Activated CD4-positive, CD25-positive, alpha-beta regulatory T cell (primary cell): Measurements from ENCODE around the gene RRAD.
A peak's percentile ranks its signal among the peaks of the same experiment; 100 is the strongest.
"Not testable (repeated sequence)": the region's sequence is repeated elsewhere in the genome, so short reads cannot be mapped to it uniquely, and the experiment has no call there.

Experiments used
- DNase-seq, 4 experiments: peaks; one replicate each; lab custom pipeline; 2025; lab: John Stamatoyannopoulos, UW

The RRAD gene

DNA sequence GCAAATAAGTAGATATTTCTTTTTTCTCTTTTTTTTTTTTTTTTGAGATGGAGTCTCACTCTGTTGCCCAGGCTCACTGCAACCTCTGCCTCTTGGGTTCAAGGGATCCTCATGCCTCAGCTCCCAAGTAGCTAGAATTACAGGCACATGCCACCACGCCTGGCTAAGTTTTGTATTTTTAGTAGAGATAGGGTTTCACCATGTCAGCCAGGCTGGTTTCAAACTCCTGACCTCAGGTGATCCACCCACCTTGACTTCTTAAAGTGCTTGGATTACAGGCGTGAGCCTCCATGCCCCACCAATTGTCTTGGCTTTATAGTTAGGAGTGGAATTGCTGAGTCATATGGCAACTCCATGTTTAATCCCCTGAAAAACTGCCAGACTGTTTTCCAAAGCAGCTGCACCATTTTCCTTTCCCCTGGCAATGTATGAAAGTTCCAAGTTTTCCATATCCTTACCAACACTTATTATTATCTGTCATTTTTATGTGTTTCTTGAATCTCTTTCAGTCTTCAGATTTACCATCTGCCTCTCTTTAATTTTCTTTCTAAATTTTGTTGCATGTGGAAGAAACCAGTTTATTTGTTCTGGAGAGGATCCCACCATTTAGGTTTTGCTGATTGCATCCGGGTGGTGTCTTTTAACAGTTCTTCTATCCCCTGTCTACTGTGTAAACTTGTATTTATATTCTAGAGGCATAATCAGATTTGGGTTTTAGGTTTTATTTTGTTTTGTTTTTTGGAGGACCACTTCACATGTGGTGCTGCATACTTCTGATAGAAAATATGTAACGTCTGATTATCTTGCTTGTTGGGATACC is 25.8 kb upstream of the RRAD start:
- no peak for DNase-seq

DNA sequence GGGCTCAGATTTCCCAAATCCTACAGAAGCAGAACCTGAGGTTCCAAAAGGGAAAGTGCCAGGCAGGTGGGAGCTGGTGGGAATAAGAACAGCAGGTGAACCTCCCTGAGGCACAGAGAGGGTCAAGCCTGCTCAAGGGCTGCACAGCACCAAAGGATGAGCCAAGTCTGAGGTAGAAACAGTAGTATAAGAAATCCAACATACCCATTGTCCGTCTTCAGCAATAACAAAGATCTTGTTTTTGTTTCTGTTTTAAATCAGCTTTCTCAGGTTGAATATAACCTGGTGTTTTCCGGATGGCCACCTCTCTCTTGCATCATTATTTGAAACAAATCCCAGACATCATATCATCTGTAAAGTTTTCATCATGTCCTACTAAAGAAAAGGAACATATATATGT is 25.1 kb upstream of the RRAD start:
- no peak for DNase-seq

DNA sequence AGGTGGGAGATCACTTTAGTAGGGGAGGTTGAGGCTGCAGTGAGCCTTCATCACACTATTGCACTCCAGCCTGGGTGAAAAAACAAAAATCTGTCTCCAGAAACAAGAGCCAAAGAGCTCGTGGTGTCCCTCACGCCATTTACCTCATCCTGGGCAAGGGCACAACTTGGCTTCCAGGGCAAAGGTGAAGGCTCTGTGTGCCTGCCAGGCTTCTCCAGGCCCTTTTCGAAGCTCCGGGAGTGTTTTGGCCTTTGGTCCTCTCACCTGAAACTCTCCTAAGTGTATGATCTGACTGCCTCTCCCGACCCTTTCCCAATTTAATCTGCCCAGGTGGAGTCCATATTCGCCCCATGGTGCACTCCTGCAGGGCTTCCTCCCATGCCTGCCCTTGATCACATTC is 24.1 kb upstream of the RRAD start:
- no peak for DNase-seq

DNA sequence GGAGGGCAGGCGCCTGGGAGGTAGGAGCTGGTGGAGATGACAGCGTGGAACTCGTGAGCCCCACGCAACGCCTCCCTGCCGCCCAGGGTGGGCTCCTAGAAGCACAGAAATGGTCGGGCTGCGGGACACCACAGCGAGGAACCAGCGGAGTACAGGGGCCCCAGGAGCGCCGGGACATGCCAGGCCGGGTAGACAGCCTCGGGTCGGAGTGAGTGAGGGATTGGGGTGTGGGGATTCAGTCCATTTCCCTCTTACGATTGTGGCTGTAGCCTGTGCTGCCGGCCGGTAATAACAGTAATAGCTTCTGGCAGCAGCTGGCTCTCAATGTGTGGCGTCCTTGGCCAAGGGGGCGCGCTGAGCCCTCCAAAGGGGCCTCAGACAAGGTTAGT is 23.5 kb upstream of the RRAD start:
- no peak for DNase-seq

DNA sequence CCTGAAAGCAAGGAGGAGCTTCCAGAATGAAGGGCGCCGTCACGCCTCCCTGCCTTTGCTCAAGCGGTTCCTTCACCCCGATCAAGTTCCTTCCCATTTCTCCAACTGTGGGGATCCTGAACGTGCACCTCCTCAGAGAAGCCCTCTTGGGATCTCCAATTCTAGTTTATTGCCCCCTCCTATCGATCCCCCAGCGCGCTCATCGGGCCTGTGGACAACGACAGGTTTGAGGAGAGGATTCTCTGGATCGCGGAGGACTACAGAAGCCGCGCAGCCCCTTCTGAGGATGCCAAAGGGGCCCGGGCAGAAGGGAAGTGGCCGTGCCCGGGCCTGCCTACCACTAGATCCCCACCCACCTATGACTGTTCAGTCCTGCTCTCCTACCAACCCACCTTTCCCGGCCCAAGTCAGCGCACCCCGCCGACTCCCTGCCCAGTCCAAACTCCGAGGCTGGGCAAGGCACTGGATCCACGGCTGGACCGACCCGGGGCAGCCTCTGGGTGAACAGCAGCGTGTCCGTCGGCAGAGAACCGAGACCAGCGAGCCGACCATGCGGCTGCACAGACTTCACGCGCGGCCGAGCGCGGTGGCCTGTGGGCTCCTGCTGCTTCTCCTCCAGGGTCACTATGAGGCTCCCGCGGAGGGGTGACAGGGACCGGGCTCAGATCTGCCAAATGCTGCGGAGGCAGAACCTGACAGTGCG is 22.9 kb upstream of the RRAD start:
- no peak for DNase-seq

DNA sequence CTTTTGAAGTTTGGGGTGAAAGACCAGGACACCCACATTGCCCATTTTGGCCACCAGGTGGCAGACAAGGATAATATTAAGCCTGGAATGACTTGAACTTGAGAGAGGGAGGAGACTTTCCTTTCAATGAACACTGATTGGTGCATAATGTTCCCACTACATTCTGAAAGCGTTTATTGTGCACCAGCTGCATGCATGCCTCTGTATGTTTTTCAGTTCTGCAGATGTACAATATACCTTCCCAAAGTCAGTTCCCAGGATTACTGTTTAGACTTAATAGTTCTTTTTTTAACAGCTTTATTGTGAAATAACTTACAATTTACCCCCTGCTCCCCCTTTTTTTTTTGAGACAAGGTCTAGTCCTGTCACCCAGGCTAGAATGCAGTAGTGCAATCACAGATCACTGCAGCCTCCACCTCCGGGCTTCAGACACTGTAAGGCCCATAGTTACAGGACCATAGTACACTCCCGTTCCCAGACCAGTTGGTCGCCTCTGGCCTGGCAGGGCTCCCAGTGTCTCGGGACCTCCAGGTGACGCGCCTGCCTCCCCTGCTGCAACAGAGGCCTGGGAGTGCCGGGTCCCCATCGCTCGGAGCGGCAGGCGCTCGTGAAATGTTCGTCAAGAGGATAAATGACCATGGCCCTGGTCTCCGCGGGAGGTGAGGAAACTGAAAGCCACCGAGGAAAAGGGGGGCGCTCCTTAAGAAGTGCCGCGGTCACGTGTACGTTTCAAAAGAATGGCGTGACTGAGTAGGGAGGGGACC is 22.1 kb upstream of the RRAD start:
- DNase-seq, result peak; percentile 56 to 82 (median 70)

DNA sequence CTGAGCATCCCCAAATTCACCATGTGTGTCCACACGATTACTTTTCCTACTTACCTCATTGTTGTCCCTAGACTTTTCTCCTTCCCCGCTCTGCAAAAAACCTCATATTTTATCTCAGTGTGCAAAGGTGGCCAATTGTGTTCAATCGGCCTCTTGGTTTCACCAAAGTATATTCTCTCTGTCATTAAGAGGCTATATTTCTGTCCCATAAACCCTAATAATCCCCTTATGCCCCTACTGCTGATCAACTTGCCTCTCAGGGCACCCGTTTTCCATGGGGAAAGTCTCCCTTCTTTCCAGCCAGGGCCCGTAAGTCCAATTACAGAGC is 21.6 kb upstream of the RRAD start:
- DNase-seq, result no peak

DNA sequence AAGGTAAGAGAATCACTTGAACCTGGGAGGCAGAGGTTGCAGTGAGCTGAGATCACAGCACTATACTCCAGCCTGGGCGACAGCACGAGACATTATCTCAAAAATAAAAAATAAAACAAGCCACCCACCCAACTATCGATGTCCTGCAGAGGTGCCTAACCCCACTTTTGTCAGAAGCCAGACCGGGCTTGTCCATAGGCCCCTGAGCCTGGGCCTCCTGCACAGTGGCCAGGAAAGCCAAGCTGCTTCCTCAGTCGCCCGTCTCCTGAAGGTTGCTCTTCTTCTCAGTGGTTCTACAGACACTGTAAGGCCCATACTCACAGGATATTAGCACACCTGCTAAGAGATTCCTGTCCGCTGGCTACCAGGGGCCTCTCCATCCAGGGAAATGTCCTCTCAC is 21.2 kb upstream of the RRAD start:
- no peak for DNase-seq

DNA sequence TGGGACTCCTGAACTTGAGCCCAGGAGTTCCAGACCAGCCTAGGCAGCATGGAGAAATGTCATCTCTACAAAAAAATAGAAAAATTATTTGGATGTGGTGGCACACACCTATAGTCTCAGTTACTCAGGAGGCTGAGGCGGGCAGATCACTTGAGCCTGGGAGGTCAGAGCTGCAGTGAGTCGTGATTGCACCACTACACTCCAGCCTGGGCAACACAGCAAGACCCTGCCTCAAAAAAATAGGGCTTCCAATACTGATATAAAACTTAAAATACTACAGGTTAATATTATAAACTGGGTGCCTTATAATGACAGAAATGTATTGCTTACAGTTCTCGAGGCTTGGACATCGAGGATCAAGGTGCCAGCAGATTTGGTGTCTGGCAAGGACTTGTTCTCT is 20.6 kb upstream of the RRAD start:
- DNase-seq, result no peak

DNA sequence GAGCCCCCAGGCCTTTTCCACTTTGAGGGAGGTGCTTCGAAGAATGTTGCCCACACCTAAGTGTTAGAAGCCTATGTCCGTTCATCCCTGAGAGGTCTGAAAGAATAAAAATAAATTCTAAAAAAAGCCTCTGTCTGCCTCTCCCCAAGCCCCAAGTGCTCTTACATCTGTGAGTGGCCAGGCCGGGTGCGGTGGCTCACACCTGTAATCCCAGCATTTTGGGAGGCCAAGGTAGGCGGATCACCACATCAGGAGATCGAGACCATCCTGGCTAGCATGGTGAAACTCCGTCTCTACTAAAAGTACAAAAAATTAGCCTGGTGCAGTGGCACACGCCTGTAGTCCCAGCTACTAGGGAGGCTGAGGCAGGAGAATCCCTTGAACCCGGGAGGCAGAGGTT is 19.6 kb upstream of the RRAD start:
- DNase-seq, result not testable (repeated sequence)

DNA sequence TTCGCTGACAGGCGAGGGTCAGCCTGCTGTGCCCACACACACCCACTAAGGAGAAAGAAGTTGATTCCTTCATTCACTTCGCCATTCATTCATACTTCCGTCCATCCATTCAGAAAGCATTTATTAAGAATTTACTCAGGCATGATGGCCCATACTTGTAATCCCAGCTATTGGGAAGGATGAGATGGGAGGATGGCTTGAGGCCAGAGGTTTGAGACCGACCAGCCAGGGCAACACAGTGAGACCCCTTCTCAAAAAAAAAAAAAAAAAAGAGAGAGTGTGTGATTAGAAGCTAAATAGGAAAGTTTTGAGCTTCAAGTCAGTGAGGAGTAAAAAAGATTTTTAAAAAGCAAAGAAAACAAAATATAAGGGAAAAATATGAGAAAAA is 18.7 kb upstream of the RRAD start:
- no peak for DNase-seq

DNA sequence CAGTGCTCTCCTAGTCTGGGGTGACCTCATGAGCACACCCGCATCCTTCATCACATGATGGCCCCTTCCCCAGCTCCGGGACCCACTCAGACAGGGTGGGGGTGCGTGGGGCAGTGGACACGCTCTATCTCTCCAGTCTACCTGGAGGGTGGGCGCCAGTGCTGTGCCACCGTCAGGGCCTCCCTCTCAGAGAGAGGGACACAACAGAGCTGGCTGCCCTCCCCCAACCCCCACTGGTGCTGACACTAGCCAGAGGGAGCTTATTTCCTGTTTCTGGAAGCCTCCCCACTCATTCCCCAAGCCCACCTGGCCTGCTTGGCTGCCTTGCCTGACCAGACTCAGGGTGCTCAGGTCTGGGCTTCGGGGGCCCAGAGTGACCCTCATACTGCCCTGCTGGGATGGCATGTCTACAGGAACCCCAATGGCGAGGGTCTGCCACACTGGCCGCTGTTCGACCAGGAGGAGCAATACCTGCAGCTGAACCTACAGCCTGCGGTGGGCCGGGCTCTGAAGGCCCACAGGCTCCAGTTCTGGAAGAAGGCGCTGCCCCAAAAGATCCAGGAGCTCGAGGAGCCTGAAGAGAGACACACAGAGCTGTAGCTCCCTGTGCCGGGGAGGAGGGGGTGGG is 18.2 kb upstream of the RRAD start:
- DNase-seq, result no peak

DNA sequence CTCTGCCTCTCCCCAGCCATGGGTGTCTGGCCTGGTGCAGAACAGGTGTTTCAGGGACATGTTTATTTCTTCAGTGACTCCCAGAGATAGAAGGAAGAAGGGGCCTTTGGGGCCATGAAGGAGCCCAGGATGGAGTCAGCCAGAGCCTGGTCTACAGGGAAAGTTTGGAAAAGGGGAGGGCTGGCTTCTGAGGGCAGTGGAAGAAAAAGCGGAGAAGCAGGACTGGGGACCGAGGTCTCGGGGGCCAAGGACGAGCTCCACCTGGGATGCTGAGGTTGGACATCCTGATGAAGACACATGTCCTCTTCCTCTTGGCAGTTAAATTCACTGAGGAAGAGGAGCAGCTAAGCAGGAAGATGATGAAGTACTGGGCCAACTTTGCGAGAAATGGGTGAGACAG is 17.6 kb upstream of the RRAD start:
- no peak for DNase-seq

DNA sequence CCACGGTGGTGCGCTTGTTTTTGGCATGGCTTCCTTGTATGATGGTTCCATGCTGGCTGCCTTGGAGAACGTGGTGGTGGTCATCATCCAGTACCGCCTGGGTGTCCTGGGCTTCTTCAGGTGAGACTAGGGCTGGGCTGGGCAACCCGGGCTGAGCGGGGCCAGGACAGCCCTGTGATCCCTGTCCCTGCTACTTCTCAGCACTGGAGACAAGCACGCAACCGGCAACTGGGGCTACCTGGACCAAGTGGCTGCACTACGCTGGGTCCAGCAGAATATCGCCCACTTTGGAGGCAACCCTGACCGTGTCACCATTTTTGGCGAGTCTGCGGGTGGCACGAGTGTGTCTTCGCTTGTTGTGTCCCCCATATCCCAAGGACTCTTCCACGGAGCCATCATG is 14.9 kb upstream of the RRAD start:
- DNase-seq, result no peak

DNA sequence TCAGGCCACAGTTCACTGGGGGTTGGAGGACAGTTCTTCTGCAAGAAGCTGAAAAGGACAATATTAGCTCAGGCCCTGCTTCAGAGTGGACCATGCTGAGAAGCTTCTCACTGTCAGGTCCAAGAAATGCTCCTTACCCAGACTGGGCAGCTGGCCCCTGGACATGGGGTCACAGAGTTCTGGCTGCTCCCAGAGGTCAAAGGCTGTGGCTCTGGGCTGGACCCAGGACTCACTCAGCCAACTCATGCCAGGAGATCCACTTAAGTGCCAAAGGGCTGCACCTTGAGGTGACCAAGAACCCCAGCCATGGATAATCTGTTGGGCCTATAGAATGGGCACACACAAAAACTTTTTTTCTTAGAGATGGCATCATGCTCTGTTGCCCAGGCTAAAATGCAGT is 14.0 kb upstream of the RRAD start:
- DNase-seq, result no peak

DNA sequence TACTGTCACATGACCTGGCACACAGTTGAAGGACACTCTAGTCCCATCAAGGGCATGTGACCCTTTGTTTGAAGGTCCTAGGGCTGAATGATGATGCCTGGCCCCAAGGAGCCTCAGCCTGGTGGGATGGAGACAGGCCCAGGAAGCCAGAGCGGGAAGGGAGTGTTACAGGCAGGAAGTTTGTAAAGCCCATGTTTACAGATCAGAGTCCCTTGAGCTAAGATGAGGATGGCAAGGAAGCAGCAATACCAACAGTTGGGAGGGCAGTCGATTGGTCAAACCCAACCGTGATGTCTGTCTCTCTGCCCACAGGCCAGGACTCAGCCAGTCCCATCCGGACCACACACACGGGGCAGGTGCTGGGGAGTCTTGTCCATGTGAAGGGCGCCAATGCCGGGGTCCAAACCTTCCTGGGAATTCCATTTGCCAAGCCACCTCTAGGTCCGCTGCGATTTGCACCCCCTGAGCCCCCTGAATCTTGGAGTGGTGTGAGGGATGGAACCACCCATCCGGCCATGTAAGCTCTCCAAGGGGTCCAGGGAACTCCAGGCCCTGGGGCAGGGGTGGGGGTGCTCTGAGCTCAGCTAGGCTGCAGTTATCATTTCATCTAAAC is 12.5 kb upstream of the RRAD start:
- no peak for DNase-seq

DNA sequence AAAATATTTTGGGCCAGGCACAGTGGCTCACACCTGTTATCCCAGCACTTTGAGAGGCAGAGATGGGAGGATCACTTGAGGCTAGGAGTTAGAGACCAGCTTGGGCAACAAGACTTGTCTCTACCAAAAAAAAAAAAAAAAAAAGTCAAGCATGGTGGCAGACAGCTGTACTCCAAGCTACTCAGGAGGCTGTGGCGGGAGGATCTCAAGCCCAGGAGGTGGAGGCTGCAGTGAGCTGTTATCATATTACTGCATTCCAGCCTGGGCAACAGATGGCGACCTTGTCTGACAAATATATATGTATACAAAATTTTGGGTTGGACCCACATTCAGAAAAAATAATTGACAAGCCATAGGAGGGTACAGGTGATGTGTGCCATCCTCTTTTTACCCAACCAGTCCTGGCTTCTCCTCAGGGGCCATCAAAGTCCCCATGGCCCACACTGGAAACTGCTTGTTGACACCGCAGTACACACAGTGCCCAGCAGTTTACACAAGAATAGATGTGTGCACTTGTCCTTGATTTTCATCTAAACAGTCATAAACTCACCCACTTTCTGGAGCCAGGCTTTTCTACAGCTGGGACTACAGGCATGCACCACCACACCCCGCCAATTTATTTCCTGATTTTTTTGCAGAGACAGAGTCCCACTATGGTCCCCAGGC is 11.7 kb upstream of the RRAD start:
- no peak for DNase-seq

DNA sequence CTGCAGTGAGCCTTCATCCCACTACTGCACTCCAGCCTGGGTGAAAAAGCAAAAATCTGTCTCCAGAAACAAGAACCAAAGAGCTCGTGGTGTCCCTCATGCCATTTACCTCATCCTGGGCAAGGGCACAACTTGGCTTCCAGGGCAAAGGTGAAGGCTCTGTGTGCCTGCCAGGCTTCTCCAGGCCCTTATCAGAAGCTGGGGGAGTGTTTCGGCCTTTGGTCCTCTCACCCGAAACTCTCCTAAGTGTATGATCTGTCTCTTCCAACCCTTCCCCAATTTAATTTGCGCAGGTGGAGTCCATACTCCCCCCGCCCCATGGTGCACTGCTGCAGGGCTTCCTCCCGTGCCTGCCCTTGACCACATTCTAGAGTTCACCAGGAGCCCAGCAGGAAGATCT is 11.1 kb upstream of the RRAD start:
- DNase-seq, result no peak

DNA sequence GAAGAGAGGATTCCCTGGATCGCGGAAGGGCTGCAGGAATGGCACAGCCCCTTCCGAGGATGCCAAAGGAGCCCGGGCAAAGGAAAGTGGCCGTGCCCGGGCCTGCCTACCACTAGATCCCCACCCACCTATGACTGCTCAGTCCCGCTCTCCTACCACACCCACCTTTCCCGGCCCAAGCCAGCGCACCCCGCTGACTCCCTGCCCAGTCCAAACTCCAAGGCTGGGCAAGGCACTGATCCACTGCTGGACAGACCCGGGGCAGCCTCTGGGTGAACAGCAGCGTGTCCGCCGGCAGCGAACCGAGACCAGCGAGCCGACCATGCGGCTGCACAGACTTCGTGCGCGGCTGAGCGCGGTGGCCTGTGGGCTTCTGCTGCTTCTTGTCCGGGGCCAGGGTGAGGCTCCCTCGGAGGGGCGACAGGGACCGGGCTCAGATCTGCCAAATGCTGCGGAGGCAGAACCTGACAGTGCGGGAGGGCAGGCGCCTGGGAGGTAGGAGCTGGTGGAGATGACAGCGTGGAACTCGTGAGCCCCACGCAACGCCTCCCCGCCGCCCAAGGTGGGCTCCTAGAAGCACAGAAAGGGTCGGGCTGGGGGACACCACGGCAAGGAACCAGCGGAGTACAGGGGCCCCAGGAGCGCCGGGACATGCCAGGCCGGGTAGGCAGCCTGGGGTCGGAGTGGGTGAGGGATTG is 10.1 kb upstream of the RRAD start, which contains the start of gene CES2:
CES2 (plus strand) TSS at position 203 of the 698 bp plus-strand sequence; CDS start at position 323, 120 bp downstream.
- DNase-seq, result no peak

DNA sequence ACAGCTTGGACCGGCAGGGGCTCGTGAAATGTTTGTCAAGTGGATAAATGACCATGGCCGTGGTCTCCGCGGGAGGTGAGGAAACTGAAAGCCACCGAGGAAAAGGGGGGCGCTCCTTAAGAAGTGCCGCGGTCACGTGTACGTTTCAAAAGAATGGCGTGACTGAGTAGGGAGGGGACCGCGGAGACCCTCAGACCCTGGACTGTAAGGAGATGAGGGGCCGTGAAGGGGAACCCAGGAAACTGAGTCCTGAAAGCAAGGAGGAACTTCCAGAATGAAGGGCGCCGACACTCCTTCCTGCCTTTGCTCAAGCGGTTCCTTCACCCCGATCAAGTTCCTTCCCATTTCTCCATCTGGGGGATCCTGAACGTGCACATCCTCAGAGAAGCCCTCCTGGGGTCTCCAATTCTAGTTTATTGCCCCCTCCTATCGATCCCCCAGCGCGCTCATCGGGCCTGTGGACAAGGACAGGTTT is 9.5 kb upstream of the RRAD start:
- not testable (repeated sequence) for DNase-seq
